ENCODE measurements around the gene IGF1R. TPM values are rescaled to one million over a fixed set of nuclear protein-coding genes. Genes with fewer than 3 reads are reported as not detected.

Gene IGF1R
- total RNA-seq, 1 experiment from 2014 or later, result 125 TPM

DNA sequence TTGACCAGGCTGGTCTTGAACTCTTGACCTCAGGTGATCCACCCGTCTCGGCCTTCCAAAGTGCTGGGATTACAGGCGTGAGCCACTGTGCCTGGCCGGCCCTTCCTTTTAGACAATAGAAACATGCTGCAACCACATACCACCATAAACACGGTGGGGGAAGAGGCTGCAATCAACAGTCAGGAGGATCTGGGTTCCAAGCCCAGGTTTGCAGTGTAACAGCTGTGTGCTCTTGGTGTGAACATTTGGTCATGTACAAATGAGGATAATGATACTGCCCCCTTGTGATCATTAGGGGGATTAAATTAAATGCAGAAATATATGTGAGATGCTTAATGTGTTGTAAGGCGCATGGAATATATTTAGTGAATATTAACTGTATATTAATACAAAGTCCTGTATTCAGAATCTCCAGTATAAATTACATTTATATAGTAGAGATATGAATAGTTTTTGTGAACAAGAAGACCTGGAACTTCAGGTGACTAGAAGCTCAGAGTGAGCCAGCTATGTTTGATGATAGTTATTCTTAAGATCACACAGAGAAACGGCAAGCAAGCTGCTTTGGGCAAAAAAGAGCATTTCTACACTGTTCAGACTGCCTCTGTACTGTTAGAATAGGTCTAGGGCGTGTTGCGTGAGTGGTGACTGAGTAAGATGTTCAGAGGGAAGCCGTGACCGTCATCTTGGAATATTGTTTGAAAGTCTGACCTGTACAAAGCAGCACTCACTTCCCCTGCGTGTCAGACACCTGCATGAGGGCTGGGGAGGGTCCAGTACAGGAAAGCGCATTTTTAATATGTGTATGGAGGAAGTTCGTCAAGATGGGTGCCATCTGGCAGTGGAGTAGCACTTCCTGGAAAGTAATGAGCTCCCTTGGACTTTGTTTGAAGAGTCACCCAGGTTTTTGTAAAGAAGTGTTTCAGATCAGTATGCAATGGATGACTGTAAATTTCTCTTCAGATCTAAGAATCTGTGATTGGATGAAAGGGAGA lies 233.5 kb downstream of the IGF1R start:
- CTCF ChIA-PET, result interaction anchor here (0.5 to 2.5 kb wide), 25 partner anchors 9 to 363 kb away, joined by 3 to 12 read pairs (median 4); no protein-coding TSS in a partner anchor
- H3K36me3 Mint-ChIP-seq, result no peaks in the 10 kb centered on the region
- no peak overlapping the region for H3K4me3 Mint-ChIP-seq
- H3K9me3 Mint-ChIP-seq, result no peaks in the 10 kb centered on the region
- TF ChIP-seq, protein P1, sequence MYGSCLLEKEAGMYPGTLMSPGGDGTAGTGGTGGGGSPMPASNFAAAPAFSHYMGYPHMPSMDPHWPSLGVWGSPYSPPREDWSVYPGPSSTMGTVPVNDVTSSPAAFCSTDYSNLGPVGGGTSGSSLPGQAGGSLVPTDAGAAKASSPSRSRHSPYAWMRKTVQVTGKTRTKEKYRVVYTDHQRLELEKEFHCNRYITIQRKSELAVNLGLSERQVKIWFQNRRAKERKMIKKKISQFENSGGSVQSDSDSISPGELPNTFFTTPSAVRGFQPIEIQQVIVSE (CRISPR knock-in tag; IDR thresholded peaks at IDR 0.05; ENCODE audit: borderline replicate concordance), result no peak
- TF ChIP-seq, protein P2, sequence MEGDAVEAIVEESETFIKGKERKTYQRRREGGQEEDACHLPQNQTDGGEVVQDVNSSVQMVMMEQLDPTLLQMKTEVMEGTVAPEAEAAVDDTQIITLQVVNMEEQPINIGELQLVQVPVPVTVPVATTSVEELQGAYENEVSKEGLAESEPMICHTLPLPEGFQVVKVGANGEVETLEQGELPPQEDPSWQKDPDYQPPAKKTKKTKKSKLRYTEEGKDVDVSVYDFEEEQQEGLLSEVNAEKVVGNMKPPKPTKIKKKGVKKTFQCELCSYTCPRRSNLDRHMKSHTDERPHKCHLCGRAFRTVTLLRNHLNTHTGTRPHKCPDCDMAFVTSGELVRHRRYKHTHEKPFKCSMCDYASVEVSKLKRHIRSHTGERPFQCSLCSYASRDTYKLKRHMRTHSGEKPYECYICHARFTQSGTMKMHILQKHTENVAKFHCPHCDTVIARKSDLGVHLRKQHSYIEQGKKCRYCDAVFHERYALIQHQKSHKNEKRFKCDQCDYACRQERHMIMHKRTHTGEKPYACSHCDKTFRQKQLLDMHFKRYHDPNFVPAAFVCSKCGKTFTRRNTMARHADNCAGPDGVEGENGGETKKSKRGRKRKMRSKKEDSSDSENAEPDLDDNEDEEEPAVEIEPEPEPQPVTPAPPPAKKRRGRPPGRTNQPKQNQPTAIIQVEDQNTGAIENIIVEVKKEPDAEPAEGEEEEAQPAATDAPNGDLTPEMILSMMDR (IDR thresholded peaks at IDR 0.05), result peak; percentile 51
- TF ChIP-seq HMGXB4 (CRISPR knock-in tag; IDR thresholded peaks at IDR 0.05), result no peak
- no peak for TF ChIP-seq ZNF219 (CRISPR knock-in tag; IDR thresholded peaks at IDR 0.05; ENCODE audit: borderline replicate concordance)
- TF ChIP-seq, protein P3, sequence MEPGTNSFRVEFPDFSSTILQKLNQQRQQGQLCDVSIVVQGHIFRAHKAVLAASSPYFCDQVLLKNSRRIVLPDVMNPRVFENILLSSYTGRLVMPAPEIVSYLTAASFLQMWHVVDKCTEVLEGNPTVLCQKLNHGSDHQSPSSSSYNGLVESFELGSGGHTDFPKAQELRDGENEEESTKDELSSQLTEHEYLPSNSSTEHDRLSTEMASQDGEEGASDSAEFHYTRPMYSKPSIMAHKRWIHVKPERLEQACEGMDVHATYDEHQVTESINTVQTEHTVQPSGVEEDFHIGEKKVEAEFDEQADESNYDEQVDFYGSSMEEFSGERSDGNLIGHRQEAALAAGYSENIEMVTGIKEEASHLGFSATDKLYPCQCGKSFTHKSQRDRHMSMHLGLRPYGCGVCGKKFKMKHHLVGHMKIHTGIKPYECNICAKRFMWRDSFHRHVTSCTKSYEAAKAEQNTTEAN (CRISPR knock-in tag; IDR thresholded peaks at IDR 0.05), result no peak
- TF ChIP-seq SMAD3 (CRISPR knock-in tag; IDR thresholded peaks at IDR 0.05; ENCODE audit: borderline replicate concordance), result no peak
- TF ChIP-seq NR3C1 (CRISPR knock-in tag; conservative IDR thresholded peaks at IDR 0.05; ENCODE audit: low read depth), result no peak
- no peak for TF ChIP-seq FOXP1 (CRISPR knock-in tag; IDR thresholded peaks at IDR 0.05; ENCODE audit: borderline replicate concordance)
- TF ChIP-seq, protein P4, sequence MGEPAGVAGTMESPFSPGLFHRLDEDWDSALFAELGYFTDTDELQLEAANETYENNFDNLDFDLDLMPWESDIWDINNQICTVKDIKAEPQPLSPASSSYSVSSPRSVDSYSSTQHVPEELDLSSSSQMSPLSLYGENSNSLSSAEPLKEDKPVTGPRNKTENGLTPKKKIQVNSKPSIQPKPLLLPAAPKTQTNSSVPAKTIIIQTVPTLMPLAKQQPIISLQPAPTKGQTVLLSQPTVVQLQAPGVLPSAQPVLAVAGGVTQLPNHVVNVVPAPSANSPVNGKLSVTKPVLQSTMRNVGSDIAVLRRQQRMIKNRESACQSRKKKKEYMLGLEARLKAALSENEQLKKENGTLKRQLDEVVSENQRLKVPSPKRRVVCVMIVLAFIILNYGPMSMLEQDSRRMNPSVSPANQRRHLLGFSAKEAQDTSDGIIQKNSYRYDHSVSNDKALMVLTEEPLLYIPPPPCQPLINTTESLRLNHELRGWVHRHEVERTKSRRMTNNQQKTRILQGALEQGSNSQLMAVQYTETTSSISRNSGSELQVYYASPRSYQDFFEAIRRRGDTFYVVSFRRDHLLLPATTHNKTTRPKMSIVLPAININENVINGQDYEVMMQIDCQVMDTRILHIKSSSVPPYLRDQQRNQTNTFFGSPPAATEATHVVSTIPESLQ (CRISPR knock-in tag; IDR thresholded peaks at IDR 0.05), result no peak
- TF ChIP-seq, protein P5, sequence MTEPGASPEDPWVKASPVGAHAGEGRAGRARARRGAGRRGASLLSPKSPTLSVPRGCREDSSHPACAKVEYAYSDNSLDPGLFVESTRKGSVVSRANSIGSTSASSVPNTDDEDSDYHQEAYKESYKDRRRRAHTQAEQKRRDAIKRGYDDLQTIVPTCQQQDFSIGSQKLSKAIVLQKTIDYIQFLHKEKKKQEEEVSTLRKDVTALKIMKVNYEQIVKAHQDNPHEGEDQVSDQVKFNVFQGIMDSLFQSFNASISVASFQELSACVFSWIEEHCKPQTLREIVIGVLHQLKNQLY (CRISPR knock-in tag; IDR thresholded peaks at IDR 0.05), result no peak
- TF ChIP-seq HMGA2 (CRISPR knock-in tag; IDR thresholded peaks at IDR 0.05), result no peak
- peak; percentile 84 for TF ChIP-seq ZNF121 (CRISPR knock-in tag; IDR thresholded peaks at IDR 0.05)
- TF ChIP-seq ESRRA (CRISPR knock-in tag; IDR thresholded peaks at IDR 0.05; ENCODE audit: borderline replicate concordance), result no peak
- 0 out of 2 replicates have a peak, but pooled peaks have one; percentile 32 for TF ChIP-seq PRDM15 (CRISPR knock-in tag; IDR thresholded peaks at IDR 0.05)
- no peaks in the 10 kb centered on the region for H3K27me3 Mint-ChIP-seq (ENCODE audit: low read depth)
- peak overlapping the region; percentile 48 for H3K27ac Mint-ChIP-seq
- peak; percentile 67 for ATAC-seq
- POLR2A ChIA-PET, result no interaction called here
- no peak for DNase-seq (ENCODE audit: low spot score)
- H3K4me1 Mint-ChIP-seq, result peaks cover 63% of the 10 kb centered on the region

Data from WTC11 (cell line).